GM18867 (cell line): ENCODE data around the gene PDS5B.
A peak's percentile ranks its signal among the peaks of the same experiment; 100 is the strongest.
"Not testable (repeated sequence)": the region's sequence is repeated elsewhere in the genome, so short reads cannot be mapped to it uniquely, and the experiment has no call there.

ENCODE experiments used
- ATAC-seq: cut with Tn5 transposase; IDR thresholded peaks from one replicate; pipeline ENCODE4 v1.9.1; 2021; ENCODE audit warnings: mild to moderate bottlenecking, moderate library complexity; ENCODE audit not compliant: unreplicated experiment

PDS5B gene

DNA sequence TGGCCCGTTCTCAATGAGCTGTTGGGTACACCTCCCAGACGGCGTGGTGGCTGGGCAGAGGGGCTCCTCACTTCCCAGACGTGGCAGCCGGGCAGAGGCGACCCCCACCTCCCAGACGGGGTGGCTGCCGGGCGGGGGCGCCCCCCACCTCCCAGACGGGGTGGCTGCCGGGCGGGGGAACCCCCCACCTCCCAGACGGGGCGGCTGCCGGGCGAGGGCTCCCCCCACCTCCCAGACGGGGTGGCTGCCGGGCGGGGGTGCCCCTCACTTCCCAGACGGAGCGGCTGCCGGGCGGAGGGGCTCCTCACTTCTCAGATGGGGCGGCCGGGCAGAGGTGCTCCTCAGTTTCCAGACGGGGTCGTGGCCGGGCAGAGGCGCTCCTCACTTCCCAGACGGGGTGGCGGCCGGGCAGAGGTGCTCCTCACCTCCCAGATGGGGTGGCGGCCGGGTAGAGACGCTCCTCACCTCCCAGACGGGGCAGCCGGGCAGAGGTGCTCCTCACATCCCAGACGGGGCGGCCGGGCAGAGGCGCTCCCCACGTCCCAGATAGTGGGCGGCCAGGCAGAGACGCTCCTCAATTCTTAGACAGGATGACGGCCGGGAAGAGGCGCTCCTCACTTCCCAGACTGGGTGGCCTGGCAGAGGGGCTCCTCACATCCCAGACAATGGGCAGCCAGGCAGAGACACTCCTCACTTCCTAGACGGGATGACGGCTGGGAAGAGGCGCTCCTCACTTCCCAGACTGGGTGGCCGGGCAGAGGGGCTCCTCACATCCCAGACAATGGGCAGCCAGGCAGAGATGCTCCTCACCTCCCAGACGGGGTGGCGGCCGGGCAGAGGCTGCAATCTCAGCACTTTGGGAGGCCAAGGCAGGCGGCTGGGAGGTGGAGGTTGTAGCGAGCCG lies 135.1 kb downstream of the PDS5B start:
- not testable (repeated sequence) for ATAC-seq

DNA sequence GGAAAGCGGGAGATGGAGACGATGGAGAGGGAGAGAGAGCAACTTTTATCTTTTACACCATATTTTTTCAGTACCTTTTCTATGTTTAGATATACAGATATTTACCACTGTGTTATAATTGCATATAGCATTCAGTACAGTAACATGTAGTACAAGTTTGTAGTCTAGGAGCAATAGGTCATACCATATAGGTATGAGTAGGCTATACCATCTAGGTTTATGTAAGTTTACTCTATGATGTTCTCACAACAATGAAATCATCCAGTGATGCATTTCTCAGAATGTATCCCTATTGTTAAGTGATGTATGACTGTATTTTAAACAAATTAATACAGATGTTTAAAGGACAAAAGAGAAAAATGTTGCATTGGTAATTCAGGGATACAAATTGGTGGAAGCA lies 136.1 kb downstream of the PDS5B start:
- ATAC-seq = no peak

DNA sequence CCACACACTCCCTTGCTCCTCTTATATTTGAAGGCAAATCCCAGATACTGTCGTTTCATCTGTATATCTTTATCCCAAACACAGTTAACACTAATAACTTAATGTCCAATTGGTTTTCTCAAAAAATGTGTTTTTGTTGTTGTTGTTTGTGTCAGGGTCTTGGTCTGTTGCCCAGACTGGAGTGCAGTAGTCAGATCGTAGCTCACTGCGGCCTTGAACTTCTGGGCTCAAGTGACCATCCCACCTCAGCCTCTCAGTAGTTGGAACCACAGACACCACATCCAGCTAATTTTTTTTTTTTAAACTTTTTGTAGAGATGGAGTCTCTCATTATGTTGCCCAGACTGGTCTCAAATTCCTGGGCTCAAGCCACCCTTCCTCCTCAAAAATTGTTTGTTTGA lies 137.7 kb downstream of the PDS5B start:
- no peak for ATAC-seq

DNA sequence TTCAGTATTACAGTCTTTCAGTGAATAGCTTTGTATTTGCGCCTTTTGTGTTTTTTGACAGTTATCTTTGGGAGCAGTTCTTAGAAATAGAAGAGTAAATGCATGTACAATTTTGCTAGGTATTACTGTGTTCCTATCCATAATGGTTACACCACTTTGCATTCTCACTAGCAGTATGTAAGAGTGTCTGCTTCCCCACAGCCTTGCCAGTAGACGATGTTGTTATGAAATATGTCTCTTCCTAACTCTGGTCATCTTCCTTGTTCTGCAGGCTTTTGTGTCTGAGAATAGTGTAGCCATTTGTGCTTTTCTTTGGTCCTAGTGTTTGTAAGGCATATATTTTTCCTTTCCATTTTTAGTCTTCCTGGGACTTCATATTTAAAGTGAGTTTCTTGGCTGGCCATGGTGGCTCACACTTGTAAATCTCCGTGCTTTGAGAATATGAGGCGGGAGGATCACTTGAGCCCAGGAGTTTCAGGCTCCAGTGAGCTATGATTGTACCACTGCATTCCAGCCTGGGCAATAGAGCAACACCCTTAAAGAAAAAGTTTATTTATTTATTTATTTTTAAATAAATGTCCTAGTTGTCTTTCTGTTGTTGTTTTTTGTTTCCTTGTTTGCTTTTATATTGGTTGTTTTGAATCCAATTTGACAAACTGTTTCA lies 140.3 kb downstream of the PDS5B start:
- no peak for ATAC-seq

DNA sequence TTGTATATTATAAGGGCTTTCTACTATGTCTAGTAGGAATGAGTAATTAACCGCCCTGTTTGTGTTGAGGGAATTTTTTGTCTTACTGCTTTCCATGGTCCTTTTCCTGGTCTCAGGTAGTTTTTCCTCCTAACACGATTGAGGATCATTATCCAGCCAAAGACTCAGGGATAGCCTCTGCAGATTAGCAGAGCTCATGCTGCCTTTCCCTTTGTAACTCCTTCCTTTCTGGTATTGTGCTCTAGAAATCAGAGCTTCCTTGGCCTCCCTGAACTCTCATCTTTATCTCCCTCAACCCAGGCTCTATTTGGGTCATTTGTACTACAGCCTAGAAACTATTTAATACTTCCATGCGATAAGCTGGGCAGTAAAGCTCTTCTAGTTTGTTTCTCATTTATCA lies 142.1 kb downstream of the PDS5B start:
- no peak for ATAC-seq

DNA sequence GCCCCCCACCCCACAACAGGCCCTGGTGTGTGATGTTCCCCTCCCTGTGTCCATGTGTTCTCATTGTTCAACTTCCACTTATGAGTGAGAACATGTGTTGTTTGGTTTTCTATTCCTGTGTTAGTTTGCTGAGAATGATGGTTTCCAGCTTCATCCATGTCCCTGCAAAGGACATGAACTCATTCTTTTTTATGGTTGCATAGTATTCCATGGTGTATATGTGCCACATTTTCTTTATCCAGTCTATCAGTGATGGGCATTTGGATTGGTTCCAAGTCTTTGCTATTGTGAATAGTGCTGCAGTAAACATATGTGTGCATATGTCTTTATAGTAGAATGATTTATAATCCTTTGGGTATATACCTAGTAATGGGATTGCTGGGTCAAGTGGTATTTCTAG lies 142.8 kb downstream of the PDS5B start:
- ATAC-seq = not testable (repeated sequence)

DNA sequence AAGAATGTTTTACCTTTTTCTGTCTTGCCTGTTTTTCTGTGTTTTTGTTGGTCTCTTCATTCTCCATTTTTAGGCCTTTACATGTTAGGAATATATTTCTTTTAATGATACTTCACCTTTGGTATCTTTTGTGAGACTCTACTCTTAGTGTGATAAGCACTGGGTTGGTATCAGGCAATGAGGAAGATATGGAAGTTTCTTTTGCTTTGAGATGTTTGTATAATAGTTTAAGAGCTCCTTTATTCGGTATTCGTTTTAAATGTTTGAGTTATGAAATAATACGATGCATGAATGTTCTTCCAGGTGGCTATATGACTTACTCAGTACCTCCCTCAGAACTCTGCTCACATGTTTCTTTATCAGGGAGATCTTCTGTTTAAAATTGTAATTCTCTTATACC lies 144.8 kb downstream of the PDS5B start:
- no peak for ATAC-seq

DNA sequence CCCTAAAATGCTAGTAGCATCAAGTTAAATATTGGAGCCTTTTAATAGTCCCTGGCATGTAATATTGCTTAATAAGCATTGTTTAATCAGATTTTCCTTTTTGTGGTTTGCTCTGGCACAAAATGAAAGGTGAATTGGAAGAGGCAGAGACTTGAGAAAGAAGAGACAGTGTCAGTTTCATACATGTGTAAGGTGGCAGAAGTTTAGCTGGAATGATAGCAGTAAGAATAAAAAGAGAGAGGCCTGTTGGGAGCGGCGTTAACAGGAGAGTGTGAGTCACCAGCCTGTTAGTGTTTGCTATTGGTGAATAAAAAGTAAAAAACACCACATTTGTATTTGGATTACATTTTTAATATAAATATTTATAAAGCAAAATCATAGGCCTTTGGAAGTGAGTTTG lies 145.3 kb downstream of the PDS5B start:
- no peak for ATAC-seq

DNA sequence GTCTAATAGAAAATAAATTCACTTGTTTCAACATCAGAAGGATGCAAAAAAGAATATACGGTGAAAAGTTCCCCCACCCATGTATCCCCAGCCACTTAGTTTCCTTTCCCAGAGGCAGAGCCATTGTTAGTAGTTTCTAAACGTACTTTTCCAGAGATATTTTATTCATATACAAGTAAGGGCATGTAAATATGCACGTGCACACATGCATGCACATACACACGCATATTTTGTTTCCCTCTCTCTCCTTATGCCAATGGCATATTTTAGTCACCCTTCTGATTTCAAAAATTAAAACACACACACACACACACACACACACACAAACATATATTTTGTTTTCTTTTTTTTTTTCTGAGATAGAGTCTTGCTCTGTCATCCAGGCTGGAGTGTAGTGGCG lies 147.4 kb downstream of the PDS5B start:
- ATAC-seq = no peak

DNA sequence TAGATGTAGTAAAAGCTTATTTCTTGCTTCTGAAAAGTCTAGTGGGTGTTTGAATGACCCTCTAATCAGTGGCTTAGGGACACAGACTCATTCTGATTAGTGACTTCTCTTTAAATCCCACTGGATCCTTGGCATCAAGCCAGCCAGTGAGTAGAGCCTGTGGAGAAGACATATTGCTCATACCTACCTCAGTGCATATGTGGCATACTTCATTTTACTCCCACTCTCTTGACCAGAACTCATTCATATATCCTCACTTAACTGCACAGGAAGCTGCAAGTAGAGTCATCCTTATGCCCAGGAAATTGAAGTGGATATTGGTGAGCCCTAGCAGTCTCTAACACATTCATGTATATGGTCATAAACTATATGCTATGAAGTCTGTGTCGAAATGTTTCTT lies 148.3 kb downstream of the PDS5B start:
- ATAC-seq = no peak

DNA sequence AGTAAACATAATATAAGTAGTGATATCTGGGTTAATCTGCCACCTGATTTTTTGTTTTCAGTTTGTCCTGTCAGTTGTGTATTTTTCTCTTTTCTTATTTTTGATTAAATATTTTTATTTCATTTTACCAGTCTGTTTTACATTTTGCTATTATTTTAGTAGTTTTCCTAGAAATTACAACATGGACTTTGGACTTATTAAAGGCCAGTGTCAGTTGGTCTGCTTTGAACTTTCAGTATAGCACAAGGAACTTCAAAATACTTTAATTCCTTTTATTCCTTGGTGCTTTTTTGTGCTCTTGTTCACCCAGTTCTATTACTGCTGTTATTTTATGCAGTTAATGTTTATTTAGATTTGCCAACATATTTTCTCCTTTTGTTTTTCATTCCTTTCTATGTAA lies 149.6 kb downstream of the PDS5B start:
- ATAC-seq = no peak

DNA sequence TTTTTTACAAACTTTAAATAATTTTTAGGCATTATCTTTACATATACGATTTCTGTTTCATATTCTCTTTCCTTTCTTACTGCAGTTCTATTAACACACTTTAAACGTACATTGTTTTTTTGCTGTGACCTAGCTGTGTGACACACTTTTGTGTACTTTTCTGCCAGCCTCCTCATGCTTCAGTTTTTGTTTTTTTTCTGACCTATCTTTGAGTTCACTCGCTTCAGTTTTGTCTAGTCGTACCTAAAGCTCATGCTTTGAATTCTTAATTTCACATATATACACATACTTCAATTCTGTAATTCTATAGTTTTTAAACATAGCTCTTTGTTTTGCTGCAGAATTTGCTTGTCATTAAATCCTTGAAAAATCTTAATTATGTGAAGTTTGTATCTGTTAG lies 150.4 kb downstream of the PDS5B start:
- no peak for ATAC-seq

DNA sequence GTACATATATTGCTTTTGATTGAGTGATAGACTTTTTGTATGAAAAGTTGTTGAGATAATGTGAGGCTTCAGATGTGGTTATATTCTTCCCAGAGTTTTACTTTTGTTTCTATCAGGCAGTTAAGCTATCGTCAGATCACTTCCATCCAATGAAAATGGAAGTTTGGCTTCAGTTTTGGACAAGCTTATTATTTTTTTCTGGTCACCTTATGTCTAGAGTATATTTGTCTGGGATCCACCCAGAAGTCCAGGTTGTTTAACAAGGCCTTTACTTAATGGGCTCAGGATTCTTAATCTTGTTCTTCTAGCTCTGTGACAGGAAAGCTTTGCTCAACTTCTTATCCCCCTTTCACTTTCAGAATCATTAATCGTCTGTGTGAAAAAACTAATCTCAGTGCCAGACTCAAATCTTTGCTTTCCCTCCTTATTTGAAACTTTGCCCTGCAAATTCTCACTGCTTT lies 150.9 kb downstream of the PDS5B start:
- ATAC-seq = peak; percentile 76

DNA sequence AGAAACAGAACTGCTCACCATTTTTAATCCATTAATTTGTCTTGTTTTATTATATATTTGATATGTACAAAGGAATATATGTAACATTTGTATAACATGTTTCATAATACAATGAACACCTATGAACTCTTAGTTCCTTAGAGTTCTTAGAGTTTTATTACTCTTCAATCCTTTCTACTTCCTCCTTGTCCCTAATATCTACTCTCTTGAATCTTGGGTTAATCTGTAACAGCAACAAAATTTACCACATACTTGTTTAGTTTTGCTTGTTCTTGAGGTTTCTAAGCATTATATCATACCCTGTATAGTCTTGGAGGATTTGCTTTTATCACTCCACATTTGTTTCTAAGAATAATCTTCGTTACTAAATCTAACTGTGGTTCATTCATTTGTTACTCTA lies 151.4 kb downstream of the PDS5B start:
- ATAC-seq = peak; percentile 38

DNA sequence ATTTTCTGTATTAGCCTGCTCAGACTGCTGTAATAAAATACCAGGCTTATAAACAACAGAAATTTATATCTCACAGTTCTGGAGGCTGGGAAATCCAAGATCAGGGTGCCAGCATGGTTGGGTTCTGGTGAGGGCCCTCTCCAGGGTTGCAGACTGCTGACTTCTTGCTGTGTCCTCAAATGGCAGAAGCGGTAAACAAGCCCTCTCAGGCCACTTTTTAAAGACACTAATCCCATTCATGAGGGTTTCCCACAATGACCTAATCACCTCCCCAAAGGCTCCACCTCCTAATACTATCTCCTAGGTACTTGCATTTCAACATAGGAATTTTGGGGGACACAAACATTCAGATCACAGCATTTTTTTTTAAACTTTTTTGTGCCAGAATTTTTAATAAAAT lies 159.3 kb downstream of the PDS5B start:
- ATAC-seq = no peak

DNA sequence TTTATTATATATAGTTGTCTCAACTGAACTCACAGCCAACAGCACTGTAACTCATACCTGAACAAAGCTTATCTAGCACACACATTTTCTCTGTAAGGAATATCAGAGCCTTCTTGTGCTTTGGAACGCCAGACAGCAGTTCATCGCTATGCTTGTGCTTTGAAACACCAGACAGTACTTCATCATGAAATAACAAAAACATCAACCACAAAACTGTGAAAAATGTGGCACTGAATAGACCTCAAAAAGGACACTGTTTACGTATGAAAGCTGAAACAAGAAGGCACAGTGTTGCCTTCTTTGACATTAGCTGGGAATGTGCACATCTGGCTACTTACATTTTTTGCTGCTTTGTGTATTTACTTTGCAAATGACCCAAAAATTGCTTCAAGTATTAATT lies 160.2 kb downstream of the PDS5B start:
- no peak for ATAC-seq

DNA sequence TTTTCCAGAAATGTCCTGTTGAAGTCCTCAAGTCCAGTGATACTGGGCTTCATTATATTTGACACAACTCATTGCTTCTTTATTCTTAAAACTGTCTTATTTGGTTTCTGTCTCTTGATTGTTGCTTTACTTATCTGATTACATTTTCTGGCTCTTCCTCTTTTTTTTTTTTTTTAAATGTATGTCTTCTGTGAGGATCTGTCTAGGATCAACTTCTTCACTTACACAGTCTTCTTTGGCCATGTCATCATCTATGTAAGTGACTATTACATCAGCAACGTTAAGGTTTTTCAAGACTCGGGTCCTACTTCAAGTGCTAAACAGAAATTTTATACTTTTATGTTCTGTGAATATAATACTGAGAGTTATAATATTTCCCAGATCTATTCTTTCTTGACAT lies 162.1 kb downstream of the PDS5B start:
- ATAC-seq = no peak

DNA sequence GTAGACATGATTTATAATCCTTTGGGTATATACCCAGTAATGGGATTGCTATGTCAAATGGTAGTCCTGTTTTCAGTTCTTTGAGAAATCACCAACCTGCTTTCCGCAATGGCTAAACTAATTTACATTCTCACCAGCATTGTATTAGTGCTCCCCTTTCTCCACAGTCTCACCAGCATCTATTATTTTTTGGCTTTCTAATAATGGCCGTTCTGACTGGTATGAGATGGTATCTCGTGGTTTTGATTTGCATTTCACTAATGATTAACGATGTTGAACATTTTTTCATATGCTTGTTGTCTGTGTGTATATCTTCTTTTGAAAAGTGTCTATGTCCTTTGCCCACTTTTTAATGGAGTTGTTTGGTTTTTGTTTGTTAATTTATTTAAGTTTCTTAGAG lies 165.1 kb downstream of the PDS5B start:
- ATAC-seq = no peak

DNA sequence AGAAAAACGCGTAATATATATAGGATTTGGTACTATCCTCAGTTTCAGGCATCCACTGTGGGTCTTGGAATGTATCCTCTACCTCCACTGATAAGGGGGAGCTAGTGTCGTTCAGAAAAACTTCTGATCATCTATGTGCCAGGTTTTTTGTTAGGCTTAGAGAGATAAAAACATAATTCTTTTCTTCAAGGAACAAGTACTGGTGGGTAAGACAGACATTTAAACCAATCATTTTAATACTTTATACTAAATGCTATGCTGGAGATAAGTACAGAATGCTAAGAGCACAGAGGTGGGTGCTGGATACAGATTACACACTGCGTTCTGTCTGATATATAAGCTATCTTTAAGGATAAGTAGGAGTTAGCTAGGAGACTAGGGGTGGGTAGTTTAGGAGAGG lies 166.1 kb downstream of the PDS5B start:
- no peak for ATAC-seq

DNA sequence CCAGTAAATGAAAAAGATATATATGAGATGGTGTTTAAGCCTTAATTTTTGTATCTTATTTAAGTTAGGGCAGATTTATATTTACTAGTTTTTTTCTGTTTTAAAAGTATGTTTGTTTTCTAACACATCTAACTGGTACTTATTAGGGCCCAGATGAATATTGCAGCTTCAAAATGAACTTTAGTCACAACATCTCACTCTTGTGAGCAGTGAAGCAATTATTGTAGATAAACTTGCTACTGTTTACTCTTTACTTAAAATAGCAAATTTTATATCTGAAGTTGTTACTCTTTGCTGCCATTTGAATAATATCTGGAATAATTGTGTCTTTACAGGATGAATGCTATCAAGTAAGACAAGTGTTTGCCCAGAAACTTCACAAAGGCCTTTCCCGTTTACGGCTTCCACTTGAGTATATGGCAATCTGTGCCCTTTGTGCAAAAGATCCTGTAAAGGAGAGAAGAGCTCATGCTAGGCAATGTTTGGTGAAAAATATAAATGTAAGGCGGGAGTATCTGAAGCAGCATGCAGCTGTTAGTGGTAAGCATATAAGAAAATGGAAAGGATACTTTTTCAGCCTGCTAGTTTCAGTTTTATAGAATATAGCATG lies 166.8 kb downstream of the PDS5B start:
- ATAC-seq = no peak

DNA sequence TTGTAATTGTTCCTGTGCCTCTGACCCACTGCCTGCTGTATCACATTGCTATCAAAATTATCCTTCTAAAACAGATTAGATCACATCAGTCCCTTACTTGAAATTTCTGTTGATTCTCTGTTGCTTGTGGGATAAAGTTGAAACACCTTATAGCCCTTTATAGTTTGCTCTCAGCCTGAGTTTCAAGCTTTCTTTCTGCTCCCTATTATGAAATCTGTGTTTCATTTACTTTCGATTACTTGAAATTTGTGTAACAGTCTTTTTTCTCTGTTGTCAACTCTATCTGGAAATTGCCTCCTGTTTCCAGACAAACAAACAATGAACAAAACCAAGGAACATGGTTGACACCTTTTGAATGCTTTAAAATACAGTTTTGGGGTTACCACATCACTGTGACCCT lies 167.9 kb downstream of the PDS5B start:
- ATAC-seq = no peak

DNA sequence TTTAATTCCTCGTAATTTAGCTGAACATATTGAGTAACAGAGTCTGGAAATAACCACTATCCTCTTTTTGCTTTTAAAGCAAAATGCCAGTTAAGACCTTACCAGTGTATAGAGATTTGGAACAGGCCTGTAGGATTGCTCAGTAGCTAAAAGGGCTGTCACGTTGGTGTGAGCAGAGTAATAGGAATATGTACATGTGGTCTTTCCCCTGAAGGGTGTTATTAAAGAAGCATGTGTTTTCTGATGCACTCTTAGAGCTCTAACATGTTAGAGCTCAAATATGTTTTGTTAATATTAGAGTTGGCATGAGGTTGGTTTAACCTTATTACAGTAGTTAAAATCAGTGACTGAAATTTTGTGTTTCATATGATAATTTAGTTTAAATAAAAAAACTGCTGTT lies 172.9 kb downstream of the PDS5B start:
- no peak for ATAC-seq
